Activated T-helper 9 cell treated with anti-CD3 and anti-CD28 coated beads, Interleukin-2, amount 50 U/mL, for 16 hours (primary cell): ENCODE measurements around the gene PRX.
A peak's percentile ranks its signal among the peaks of the same experiment; 100 is the strongest.
"Not testable (repeated sequence)": the region's sequence is repeated elsewhere in the genome, so short reads cannot be mapped to it uniquely, and the experiment has no call there.

Experiments
- DNase-seq: peaks from one replicate; pipeline ENCODE4 v3.0.0-alpha.2; 2020; ENCODE audit warnings: low read depth

The PRX gene, protein sequence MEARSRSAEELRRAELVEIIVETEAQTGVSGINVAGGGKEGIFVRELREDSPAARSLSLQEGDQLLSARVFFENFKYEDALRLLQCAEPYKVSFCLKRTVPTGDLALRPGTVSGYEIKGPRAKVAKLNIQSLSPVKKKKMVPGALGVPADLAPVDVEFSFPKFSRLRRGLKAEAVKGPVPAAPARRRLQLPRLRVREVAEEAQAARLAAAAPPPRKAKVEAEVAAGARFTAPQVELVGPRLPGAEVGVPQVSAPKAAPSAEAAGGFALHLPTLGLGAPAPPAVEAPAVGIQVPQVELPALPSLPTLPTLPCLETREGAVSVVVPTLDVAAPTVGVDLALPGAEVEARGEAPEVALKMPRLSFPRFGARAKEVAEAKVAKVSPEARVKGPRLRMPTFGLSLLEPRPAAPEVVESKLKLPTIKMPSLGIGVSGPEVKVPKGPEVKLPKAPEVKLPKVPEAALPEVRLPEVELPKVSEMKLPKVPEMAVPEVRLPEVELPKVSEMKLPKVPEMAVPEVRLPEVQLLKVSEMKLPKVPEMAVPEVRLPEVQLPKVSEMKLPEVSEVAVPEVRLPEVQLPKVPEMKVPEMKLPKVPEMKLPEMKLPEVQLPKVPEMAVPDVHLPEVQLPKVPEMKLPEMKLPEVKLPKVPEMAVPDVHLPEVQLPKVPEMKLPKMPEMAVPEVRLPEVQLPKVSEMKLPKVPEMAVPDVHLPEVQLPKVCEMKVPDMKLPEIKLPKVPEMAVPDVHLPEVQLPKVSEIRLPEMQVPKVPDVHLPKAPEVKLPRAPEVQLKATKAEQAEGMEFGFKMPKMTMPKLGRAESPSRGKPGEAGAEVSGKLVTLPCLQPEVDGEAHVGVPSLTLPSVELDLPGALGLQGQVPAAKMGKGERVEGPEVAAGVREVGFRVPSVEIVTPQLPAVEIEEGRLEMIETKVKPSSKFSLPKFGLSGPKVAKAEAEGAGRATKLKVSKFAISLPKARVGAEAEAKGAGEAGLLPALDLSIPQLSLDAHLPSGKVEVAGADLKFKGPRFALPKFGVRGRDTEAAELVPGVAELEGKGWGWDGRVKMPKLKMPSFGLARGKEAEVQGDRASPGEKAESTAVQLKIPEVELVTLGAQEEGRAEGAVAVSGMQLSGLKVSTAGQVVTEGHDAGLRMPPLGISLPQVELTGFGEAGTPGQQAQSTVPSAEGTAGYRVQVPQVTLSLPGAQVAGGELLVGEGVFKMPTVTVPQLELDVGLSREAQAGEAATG (N-terminal part only)

DNA sequence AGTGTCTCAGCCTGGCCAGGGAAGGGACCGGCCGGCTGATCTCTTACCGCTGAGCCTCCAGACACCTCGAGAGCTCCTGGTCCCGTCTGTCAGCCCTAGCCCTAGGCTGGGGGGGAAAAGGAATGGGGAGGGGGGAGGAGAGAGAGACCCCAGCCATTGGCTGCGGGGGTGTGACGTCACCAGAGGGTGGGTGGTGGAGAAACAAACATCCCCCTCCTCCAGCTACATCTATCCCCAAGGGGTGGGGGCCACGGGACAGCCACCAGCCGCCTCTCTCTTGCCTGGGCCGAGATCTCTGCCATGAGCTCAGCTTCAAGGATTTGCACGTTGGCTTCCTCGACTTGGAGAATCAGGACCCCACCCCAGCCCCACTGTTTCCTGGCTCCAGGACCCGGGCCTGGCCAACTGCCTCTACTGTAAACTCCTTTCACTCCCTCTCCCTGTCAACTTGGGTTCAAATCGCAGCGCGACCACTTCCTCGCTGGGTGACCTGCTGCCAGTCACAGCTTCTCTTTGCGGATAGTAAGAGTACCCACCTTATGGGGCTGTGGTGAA lies at the start of gene PRX:
PRX (minus strand) TSS at position 88 of the 555 bp plus-strand sequence. CDS start 5,446 bp downstream, outside the sequence.
- DNase-seq: no peak

DNA sequence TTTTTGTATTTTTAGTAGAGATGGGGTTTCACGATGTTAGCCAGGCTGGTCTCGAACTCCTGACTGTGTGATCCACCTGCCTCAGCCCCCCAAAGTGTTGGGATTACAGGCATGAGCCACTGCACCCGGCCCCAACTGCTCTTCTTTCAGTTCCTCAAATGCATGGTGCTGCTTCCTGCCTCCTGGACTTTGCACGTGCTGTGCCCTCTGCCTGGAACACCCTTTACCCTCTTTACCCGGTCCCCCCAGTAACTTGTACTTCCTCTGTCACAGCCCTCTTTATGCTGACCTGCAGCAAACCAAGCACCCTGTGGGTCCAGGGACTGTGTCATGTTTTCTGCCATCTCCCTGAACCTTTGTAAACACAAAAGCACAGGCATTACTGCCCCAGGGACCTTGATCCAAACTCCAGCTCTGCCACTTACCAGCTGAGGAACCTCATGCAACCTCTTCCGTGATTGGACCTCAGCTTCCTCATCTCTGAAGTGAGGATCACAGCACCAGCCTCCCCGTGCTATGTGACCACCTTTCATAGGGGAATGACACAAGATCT lies 48.6 kb upstream of the PRX start:
- DNase-seq: no peak

DNA sequence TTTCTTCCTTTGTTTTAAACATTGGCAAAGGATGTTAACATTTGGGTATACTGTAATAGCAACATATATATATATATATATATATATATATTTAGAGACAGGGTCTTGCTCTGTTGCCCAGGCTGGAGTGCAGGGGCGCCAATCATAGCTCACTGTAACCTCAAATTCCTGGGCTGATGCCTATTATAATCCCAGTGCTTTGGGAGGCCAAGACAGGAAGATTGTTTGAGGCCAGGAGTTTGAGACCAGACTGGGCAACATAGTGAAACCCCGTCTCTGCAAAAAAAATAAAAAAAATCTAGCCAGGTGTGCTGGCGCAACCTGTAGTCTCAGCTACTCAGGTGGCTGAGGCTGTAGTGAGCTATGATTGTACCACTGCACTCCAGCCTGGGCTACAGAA lies 47.0 kb upstream of the PRX start:
- no peak for DNase-seq

DNA sequence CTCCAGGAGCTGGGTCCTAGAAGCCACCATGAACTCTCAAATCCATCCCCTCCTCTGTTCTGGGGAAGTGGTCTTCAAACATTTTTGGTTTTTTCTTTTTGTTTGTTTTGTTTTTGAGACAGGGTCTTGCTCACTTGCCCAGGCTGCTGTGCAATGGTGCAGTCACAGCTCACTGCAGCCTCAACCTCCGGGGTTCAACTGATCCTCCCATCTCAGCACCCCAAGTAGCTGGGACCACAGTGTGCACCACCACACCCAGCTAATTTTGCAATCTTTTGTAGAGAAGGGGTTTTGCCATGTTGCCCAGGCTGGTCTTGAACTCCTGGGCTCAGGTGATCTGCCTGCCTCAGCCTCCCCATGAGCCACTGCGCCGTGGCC lies 45.4 kb upstream of the PRX start:
- no peak for DNase-seq

DNA sequence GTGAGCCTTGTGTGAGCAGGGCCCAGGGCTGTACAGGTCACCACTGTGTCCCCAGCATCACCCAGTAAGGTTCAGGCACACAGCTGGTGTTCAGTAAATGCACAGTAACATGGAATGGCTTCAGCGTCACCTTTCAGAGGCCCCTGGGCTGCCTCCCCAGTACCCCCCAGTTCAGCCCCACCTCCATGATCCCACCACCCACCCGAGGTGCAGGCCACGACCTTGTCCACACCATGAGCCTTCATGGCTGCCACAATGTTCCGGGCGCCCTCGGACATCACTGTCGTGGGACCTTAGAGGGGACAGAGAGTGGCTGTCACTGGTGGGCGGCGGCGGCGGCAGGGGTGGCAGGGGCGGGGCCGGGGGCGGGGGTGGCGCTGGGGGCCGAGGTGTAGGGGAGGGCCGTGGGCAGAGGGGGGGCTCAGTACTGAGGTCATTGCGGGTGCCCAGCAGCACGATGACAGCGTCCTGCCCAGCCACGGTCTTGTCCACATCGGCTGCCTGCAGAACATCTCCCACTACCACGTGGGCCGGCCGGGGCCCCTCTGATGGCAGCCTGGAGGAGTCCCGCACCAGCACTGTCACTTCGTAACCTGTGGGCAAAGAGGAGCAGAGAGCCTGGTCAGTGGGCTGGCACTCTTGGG lies 44.9 kb upstream of the PRX start:
- no peak for DNase-seq

DNA sequence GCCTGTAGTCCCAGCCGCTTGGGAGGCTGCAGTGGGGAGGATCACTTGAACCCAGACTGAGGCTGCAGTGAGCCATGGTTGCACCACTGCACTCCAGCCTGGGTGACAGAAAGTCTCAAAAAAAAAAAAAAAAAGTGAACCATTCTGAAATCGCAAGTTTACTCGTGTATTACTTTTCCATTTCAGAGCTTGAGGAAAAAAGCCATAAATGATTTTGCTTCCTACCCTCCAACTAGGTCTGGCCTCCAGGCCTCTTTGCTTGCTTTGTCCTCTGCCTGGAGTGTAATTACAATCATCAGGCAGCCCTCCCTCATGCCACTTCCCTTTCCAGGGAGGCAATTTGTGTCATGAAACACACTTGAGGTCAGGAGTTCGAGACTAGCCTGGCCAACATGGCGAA lies 43.9 kb upstream of the PRX start:
- no peak for DNase-seq

DNA sequence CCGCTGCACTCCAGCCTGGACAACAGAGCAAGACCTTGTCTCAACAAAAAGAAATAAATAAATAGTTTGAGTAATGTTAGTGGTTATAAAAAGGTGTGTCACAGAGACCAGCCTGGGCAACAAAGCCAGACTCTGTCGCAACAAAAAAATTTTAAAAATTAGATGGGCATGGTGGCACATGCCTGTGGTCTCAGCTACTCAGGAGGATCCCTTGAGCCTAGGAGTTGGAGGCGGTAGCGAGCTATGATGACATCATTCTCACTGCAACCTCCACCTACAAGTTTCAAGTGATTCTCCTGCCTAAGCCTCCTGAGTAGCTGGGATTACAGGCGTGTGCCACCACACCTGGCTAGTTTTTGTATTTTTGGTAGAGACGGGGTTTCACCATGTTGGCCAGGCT lies 40.8 kb upstream of the PRX start:
- DNase-seq: not testable (repeated sequence)

DNA sequence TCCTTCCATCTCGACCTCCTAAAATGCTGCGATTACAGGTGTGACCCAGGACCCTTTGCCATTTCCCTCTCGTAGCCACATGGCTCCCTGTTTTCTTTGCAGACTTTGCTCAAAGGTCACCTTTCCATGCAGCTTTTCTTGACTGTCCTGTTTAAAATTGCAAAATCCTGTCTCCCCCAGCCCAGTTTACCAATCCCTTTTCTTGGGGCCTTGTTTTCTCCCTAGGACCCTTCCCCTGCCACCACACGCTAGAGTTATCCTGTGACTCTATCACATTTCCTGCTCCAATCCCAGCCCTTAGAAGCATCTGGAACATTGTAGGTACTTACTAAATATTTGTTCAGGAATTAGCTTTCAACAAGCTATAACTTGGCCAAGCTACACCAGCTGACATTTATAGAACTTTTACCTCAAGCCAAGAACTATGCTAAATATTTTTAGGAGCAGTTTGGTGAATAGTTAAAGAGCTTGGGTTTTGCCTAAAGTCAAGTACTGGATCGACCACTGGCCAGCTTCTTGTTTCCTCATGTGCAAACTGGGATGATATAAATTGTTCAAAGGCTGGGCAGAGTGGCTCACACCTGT lies 40.1 kb upstream of the PRX start:
- DNase-seq: no peak

DNA sequence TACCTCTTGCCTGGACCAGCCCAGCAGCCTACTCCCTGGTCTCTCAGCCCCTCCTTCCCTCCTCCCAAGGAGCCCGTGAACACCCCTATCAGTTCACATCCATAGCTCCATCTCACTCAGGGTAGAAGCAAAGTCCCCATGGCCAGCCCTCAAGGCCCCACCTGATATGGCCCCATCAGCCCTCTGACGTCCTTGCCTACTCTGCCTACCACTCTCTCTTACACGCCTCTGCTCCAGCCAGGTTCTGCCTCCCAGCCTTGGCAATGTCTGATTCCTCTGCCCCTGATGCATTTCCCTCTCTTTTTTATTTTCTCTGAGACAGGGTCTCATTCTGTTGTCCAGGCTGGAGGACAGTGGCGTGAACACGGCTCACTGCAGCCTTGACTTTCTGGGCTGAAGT lies 38.8 kb upstream of the PRX start:
- DNase-seq: no peak

DNA sequence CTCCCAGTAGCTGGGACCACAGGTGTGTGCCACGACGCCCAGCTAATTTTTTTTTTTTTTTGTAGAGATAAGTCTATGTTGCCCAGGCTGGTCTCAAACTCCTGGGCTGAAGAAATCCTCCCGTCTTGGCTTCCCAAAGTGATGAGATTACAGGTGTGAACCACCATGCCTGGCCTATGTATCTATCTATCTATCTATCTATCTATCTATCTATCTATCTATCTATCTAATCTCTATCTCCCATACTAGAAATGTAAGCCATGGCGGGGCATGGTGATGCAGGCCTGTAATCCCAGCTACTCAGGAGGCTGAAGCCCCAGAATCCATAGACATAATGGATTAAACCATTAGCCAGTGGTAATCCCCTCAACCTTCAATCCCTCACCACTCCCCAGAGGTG lies 37.5 kb upstream of the PRX start:
- DNase-seq: no peak

DNA sequence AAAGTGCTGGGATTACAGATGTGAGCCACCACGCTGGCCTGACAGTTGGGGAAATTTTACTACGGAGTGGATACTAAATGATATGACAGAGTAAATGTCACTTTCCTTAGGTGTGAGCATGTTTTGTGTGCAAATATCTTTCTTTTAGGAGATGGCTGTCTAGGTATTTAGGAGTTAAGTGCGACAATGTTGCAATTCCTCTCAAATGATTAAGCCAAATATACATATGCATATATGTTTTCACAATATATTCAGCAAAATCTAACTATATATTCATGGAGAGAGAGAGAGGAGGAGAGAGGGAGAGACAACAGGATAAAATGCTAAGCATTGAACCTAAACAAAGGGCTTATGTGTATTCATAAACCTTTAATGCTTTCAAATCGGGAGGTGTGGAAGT lies 36.3 kb upstream of the PRX start:
- no peak for DNase-seq

DNA sequence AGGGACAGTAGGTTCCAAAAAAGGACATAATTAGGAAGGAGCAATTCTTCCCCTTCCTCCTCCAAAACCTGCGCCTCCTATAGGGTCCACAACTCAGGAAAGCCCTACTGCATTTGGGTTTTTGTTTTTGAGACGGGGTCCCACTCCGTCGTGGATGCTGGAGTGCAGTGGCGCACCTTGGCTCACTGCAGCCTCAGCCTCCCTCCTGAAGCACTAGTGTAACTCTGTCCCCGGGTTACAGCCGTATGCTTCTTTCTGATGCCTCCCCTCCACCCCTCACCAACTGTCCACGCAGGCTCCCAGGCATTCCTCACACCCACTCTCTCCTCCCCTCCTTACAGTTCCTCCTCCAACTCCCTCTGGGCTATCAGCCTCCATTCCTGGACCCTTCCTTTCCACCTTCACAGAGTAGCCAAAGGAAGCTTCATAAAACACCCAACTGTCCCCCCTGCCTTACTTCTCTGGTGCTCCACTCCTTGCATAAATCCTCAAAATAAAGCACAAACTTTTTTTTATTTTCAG lies 33.1 kb upstream of the PRX start:
- DNase-seq: no peak

DNA sequence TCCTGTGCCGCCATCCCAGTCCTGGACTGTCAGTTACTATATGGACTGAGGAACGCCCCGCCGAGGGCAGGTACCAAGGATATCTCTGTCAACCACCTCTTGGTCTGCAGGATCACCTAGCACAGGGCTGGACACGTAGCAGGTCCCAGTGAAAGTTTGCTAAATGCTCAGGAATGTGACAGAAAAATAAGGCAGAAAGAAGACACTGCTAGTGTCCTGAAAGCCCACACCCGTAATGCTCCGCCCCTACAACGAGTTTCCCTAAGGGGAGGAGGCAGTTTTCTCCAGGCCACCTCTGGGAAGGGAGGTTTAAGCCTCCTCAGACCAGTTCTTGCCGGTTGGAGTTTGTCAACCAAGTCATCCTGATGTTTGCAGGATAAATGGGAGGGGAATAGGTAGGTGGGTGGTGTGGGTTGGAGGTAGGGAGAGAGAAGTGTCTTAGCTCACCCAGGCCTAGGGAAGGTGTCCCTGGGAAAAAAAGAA lies 32.6 kb upstream of the PRX start:
- no peak for DNase-seq

DNA sequence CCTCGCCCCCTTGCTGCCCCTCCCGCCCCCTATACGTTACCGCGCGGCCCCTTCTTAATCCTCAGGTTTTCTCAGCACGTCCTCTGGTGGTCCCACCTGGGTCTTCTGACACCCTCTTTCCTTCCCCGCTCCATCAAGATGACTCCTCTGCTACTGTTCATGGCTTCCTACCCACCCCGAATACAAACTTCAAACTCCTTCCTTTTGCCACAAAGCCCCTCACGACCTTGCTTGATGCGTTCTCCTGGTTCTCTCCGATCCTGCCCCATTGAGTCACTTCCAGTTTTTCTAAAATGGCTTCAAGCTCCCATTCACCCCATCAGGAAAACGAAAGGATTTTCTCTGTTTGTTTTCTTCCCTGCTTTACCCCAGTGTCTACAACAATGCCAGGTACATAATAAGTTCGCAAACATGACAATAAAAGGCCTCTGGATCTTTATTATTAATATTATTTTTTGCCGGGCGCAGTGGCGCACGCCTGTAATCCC lies 31.7 kb upstream of the PRX start:
- DNase-seq: no peak

DNA sequence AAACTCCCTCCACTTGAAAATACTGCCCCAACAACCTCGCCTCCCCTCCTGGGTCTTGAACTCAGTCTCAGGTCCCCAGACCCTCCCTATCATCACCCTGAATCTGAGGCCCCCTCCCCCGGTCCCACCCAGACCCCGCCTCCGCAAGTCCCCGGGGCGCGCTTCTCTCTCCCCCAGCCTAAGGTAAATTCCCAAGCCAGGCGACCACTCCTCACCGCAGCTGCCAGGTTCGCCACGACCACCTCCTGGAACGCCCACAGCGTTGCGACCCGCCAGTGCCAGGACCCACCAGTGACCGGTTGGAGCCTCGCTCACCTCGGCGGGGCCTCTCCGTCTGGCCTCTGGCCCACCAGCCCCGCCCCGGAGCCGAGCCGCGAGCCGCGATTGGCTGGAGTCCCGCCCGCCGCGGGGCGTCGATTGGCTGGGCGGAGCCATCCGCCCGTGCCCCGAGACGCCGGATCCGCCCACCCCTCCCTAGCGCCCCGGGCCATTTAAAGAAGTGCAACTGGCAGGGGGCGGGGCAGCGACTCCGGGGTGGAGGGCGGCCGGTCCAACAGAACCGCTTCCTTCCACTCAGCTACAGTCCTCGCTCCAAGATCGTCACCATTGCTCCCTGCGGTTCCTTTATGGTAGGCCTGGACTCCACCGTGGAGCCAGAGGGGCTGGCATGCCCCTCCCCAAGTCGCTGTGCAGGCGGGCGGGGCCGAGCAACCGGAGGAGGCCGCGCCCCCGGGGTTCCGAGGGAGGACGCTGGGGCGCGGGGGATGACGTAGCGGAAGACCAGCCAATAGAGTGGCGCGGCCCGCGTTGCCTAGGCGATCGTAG lies 31.0 kb upstream of the PRX start, which contains the start of gene SERTAD3:
SERTAD3 (minus strand) TSS at position 336 of the 825 bp plus-strand sequence. CDS start 2,255 bp downstream, outside the sequence.
- peak; percentile 95 for DNase-seq

DNA sequence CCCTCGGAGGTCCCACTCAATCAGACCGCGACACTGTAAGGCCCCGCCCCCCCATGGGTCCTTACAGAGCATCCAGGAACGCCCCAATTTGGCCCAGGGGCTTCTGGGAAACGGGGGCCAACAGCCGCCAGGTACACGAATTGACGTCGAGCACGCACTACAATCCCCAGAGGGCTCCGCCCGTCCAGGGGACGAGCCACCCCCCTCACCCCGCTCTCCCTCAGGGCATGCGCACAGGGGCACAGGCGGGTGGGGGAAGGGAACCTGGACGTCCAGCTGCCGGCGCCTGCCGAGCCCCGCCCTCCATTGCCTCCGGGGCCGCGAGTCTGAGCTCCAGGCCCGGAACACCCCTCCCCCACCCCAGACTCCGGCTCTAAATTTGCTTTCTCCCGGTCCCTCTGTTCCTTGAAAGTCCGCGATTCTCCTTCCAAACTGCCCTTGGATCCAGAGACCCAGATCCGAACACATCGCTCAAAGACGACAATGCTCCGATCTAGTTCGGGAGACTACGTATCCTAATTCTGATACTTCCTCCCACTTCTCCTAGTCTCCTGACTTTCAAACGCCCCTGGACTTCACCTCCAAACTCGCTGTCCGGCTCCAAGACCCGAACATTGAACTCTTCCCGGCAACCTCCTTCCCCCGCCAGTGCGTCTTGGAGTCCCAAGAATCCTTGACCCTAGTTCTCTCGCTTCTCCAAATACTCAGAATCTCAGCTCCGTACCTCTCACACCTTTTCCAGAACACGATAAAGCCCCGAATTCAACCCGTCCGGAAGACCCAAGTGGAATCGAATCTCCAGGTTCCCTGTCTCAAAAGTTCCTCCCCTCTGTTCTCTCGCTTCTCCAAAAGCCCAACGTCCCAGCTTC lies 30.2 kb upstream of the PRX start:
- peak; percentile 98 for DNase-seq

DNA sequence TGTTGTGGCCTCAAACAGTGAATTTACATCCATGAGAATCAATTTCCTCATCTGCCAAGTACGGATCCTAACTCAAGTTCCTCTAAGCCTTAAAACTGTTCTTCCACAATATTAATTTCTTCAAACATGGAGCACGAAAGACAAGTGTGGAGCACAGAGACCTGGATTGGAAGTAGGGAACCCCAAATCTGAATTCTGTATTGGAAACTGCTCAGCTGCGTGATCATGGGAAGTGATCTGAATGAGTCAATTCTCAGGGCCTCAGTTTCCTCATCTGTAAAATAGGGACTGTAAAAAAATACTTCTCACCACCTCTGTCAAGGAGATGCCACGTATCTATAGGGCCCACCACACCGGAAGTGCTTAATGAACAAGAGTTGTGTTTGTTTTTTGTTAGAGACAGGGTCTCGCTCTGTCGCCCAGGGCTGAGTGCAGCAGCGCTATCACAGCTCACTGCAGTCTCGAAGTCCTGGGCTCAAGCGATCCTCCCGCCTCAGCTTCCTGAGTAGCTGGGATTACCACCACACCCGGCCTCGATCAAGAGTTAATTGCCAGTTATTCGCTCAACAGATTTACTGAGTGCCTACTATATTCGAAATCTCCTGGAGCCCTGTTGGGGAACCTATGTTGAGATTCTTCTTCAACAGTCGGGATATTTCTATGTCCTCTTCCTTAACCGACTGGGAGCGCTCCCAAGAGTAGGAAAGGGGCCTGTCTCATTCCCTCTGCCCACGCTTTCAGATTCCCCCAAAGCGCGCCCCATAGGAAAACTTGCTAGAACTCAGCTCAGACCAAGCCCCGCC lies 29.4 kb upstream of the PRX start:
- no peak for DNase-seq
